BE2C (cell line): ENCODE data around the gene BTG3.

Source experiments
- DNase-seq: peaks from one replicate; pipeline ENCODE4 v3.0.0-alpha.2; 2020
- H3K27me3 ChIP-seq: fragments of 250-450 bp; sonication (Bioruptor Pico); 2 replicates; pipeline ENCODE4 v1.5.1; 2020; ENCODE audit warnings: mild to moderate bottlenecking
- H3K36me3 ChIP-seq: fragments of 250-450 bp; sonication (Bioruptor Pico); 2 replicates; pipeline ENCODE4 v1.5.1; 2020; ENCODE audit warnings: mild to moderate bottlenecking
- H3K4me1 ChIP-seq: fragments of 250-450 bp; sonication (Bioruptor Pico); 2 replicates; pipeline ENCODE4 v1.5.1; 2020
- H3K4me3 ChIP-seq: 2 replicates; pipeline ENCODE4 v1.5.1; 2011; ENCODE audit warnings: low read depth, low read length
- H3K9me3 ChIP-seq: fragments of 250-450 bp; sonication (Bioruptor Pico); 2 replicates; pipeline ENCODE4 v1.5.1; 2020
- CTCF ChIP-seq: IDR thresholded peaks from 2 replicates; pipeline ENCODE4 v1.5.1; 2012; ENCODE audit warnings: mild to moderate bottlenecking, low read depth, low read length

The BTG3 gene

GRCh38 chr21:17646790-17647189 lies 34.1 kb upstream of the BTG3 start:
- no peaks in the 10 kb centered on the region for H3K36me3 ChIP-seq
- no peak overlapping the region for H3K4me3 ChIP-seq
- no peak for DNase-seq
- no peak for TF ChIP-seq CTCF
- H3K9me3 ChIP-seq = no peaks in the 10 kb centered on the region; the same call in 1 of the 2 replicates
- H3K27me3 ChIP-seq = no peaks in the 10 kb centered on the region
- H3K4me1 ChIP-seq = no peaks in the 10 kb centered on the region

- DNase-seq = no peak
- no peaks in the 10 kb centered on the region for H3K27me3 ChIP-seq
- H3K9me3 ChIP-seq = no peaks in the 10 kb centered on the region; the same call in 1 of the 2 replicates
- H3K4me3 ChIP-seq = no peak overlapping the region
- no peak for TF ChIP-seq CTCF
- H3K4me1 ChIP-seq = no peaks in the 10 kb centered on the region
- no peaks in the 10 kb centered on the region for H3K36me3 ChIP-seq
These were observed 31.5 kb upstream of the BTG3 start for GRCh38 chr21:17644186-17644585.

GRCh38 chr21:17640821-17641220 lies 28.1 kb upstream of the BTG3 start:
- no peak overlapping the region for H3K4me3 ChIP-seq
- H3K36me3 ChIP-seq = no peaks in the 10 kb centered on the region
- H3K4me1 ChIP-seq = no peaks in the 10 kb centered on the region
- no peak for TF ChIP-seq CTCF
- no peak for DNase-seq
- H3K9me3 ChIP-seq = no peaks in the 10 kb centered on the region
- no peaks in the 10 kb centered on the region for H3K27me3 ChIP-seq

GRCh38 chr21:17636711-17637110 lies 24.0 kb upstream of the BTG3 start:
- H3K4me3 ChIP-seq = no peak overlapping the region
- TF ChIP-seq CTCF = no peak
- no peaks in the 10 kb centered on the region for H3K36me3 ChIP-seq
- no peaks in the 10 kb centered on the region for H3K4me1 ChIP-seq
- no peak for DNase-seq
- no peaks in the 10 kb centered on the region for H3K27me3 ChIP-seq
- no peaks in the 10 kb centered on the region for H3K9me3 ChIP-seq

GRCh38 chr21:17631195-17631594 lies 18.5 kb upstream of the BTG3 start:
- H3K36me3 ChIP-seq = no peaks in the 10 kb centered on the region
- DNase-seq = no peak
- no peaks in the 10 kb centered on the region for H3K9me3 ChIP-seq
- no peaks in the 10 kb centered on the region for H3K27me3 ChIP-seq
- H3K4me1 ChIP-seq = no peaks in the 10 kb centered on the region
- no peak for TF ChIP-seq CTCF
- no peak overlapping the region for H3K4me3 ChIP-seq

GRCh38 chr21:17622018-17622417 lies 9.3 kb upstream of the BTG3 start:
- Histone ChIP-seq H3K27me3 (no peaks in the 10 kb centered on the region), H3K4me3 (no peak overlapping the region), H3K9me3 (no peaks in the 10 kb centered on the region), H3K4me1 (no peaks in the 10 kb centered on the region), H3K36me3 (no peaks in the 10 kb centered on the region)
- no peak for DNase-seq
- TF ChIP-seq CTCF = no peak
